ENCODE results near the gene ODC1. TPM values are rescaled to one million over a fixed set of nuclear protein-coding genes. Genes with fewer than 3 reads are reported as not detected.

The ODC1 gene
- total RNA-seq, 2 donors from 2014 or later, result 75.3 to 84.6 TPM

- no peaks in the 10 kb centered on the region for H3K9me3 Mint-ChIP-seq
- no peak overlapping the region for H3K27ac Mint-ChIP-seq
- H3K36me3 Mint-ChIP-seq, result no peaks in the 10 kb centered on the region
- ATAC-seq (peak; percentile 20 to 70), DNase-seq (ENCODE audit: low spot score in 2 of 2) (no peak)
Measured at GRCh38 chr2:10432311-10433181, 15.6 kb downstream of the ODC1 start.

GRCh38 chr2:10431797-10432196, 16.3 kb downstream of the ODC1 start:
- ATAC-seq, result peak in 1 of 2 donors; percentile 11
- H3K27ac Mint-ChIP-seq, result peak overlapping the region in 1 of 2 donors; percentile 44
- H3K9me3 Mint-ChIP-seq, result no peaks in the 10 kb centered on the region
- H3K36me3 Mint-ChIP-seq, result no peaks in the 10 kb centered on the region
- DNase-seq (ENCODE audit: low spot score in 2 of 2), result no peak

- Mint-ChIP-seq H3K9me3 (no peaks in the 10 kb centered on the region), H3K27ac (no peak overlapping the region), H3K36me3 (no peaks in the 10 kb centered on the region)
- DNase-seq (ENCODE audit: low spot score in 2 of 2) (no peak), ATAC-seq (no peak)
Measured at GRCh38 chr2:10430886-10431622, 17.1 kb downstream of the ODC1 start.

GRCh38 chr2:10428924-10429323, 19.2 kb downstream of the ODC1 start:
- Mint-ChIP-seq H3K9me3 (no peaks in the 10 kb centered on the region), H3K27ac (peak overlapping the region in 1 of 2 donors; percentile 47), H3K36me3 (no peaks in the 10 kb centered on the region)
- no peak for ATAC-seq
- no peak for DNase-seq (ENCODE audit: low spot score in 2 of 2)

GRCh38 chr2:10428355-10428754, 19.8 kb downstream of the ODC1 start:
- Mint-ChIP-seq H3K9me3 (no peaks in the 10 kb centered on the region), H3K36me3 (no peaks in the 10 kb centered on the region), H3K27ac (no peak overlapping the region)
- DNase-seq (ENCODE audit: low spot score in 2 of 2) (no peak), ATAC-seq (no peak)

GRCh38 chr2:10427618-10427949, 20.5 kb downstream of the ODC1 start:
- H3K27ac Mint-ChIP-seq, result peak overlapping the region in 1 of 2 donors; percentile 26
- H3K36me3 Mint-ChIP-seq, result no peaks in the 10 kb centered on the region
- no peak for ATAC-seq
- no peak for DNase-seq (ENCODE audit: low spot score in 2 of 2)
- no peaks in the 10 kb centered on the region for H3K9me3 Mint-ChIP-seq

- H3K36me3 Mint-ChIP-seq, result no peaks in the 10 kb centered on the region
- H3K27ac Mint-ChIP-seq, result peak overlapping the region in 1 of 2 donors; percentile 26
- DNase-seq (ENCODE audit: low spot score in 2 of 2) (no peak), ATAC-seq (no peak)
- H3K9me3 Mint-ChIP-seq, result no peaks in the 10 kb centered on the region
Measured at GRCh38 chr2:10426726-10427617, 21.2 kb downstream of the ODC1 start.

GRCh38 chr2:10425699-10426098, 22.4 kb downstream of the ODC1 start:
- H3K9me3 Mint-ChIP-seq, result no peaks in the 10 kb centered on the region
- no peak overlapping the region for H3K27ac Mint-ChIP-seq
- DNase-seq (ENCODE audit: low spot score in 2 of 2) (no peak), ATAC-seq (peak in 1 of 2 donors; percentile 13)
- no peaks in the 10 kb centered on the region for H3K36me3 Mint-ChIP-seq

- H3K9me3 Mint-ChIP-seq, result no peaks in the 10 kb centered on the region
- no peaks in the 10 kb centered on the region for H3K36me3 Mint-ChIP-seq
- ATAC-seq (no peak), DNase-seq (ENCODE audit: low spot score in 2 of 2) (no peak)
- no peak overlapping the region for H3K27ac Mint-ChIP-seq
Measured at GRCh38 chr2:10424916-10425505, 23.1 kb downstream of the ODC1 start.

- Mint-ChIP-seq H3K36me3 (no peaks in the 10 kb centered on the region), H3K27ac (peak overlapping the region in 1 of 2 donors; percentile 55)
Measured at GRCh38 chr2:10424051-10424450, 24.1 kb downstream of the ODC1 start.

GRCh38 chr2:10423400-10423774, 24.7 kb downstream of the ODC1 start:
- H3K27ac Mint-ChIP-seq, result peak overlapping the region in 1 of 2 donors; percentile 55
- no peaks in the 10 kb centered on the region for H3K9me3 Mint-ChIP-seq
- no peak for ATAC-seq
- no peaks in the 10 kb centered on the region for H3K36me3 Mint-ChIP-seq
- DNase-seq (ENCODE audit: low spot score in 2 of 2), result no peak

More at GRCh38 chr2:10424051-10424450, 24.1 kb downstream of the ODC1 start:
- no peaks in the 10 kb centered on the region for H3K9me3 Mint-ChIP-seq
- ATAC-seq, result no peak
- no peak for DNase-seq (ENCODE audit: low spot score in 2 of 2)

- Mint-ChIP-seq H3K36me3 (no peaks in the 10 kb centered on the region), H3K27ac (peak overlapping the region in 1 of 2 donors; percentile 22), H3K9me3 (no peaks in the 10 kb centered on the region)
- no peak for DNase-seq (ENCODE audit: low spot score in 2 of 2)
- ATAC-seq, result no peak
Measured at GRCh38 chr2:10422732-10423399, 25.3 kb downstream of the ODC1 start.

- H3K36me3 Mint-ChIP-seq, result no peaks in the 10 kb centered on the region
- H3K9me3 Mint-ChIP-seq, result no peaks in the 10 kb centered on the region
- DNase-seq (ENCODE audit: low spot score in 2 of 2) (no peak), ATAC-seq (no peak)
- H3K27ac Mint-ChIP-seq, result no peak overlapping the region
Measured at GRCh38 chr2:10422251-10422650, 25.9 kb downstream of the ODC1 start.

GRCh38 chr2:10419553-10420257, 28.4 kb downstream of the ODC1 start:
- Mint-ChIP-seq H3K27ac (no peak overlapping the region), H3K36me3 (no peaks in the 10 kb centered on the region), H3K9me3 (no peaks in the 10 kb centered on the region)
- DNase-seq (ENCODE audit: low spot score in 2 of 2) (no peak), ATAC-seq (no peak)

- H3K9me3 Mint-ChIP-seq, result no peaks in the 10 kb centered on the region
- no peaks in the 10 kb centered on the region for H3K36me3 Mint-ChIP-seq
- DNase-seq (ENCODE audit: low spot score in 2 of 2), result no peak
- peak overlapping the region in 1 of 2 donors; percentile 55 for H3K27ac Mint-ChIP-seq
- no peak for ATAC-seq
Measured at GRCh38 chr2:10417551-10418335, 30.4 kb downstream of the ODC1 start.
